Measurements from ENCODE around the gene SDHA.
"Not testable (repeated sequence)": the region's sequence is repeated elsewhere in the genome, so short reads cannot be mapped to it uniquely, and the experiment has no call there.

SDHA gene

GRCh38 chr5:198516-199196, 19.5 kb upstream of the SDHA start:
- no peak for DNase-seq (ENCODE audit: low read depth)

GRCh38 chr5:199197-199949, 18.7 kb upstream of the SDHA start:
- DNase-seq (ENCODE audit: low read depth) = no peak

GRCh38 chr5:199950-200645, 18.0 kb upstream of the SDHA start:
- no peak for DNase-seq (ENCODE audit: low read depth)

- no peak for DNase-seq (ENCODE audit: low read depth)
Observed at GRCh38 chr5:200985-201384, 17.1 kb upstream of the SDHA start.

- DNase-seq (ENCODE audit: low read depth) = no peak
Observed at GRCh38 chr5:201672-202071, 16.4 kb upstream of the SDHA start.

GRCh38 chr5:203246-203930, 14.7 kb upstream of the SDHA start:
- no peak for DNase-seq (ENCODE audit: low read depth)

GRCh38 chr5:204001-204400, 14.1 kb upstream of the SDHA start:
- DNase-seq (ENCODE audit: low read depth) = no peak

GRCh38 chr5:204462-204861, 13.7 kb upstream of the SDHA start:
- no peak for DNase-seq (ENCODE audit: low read depth)

GRCh38 chr5:204966-205670, 13.0 kb upstream of the SDHA start:
- DNase-seq (ENCODE audit: low read depth) = no peak

GRCh38 chr5:206406-206805, 11.7 kb upstream of the SDHA start:
- DNase-seq (ENCODE audit: low read depth) = no peak

- DNase-seq (ENCODE audit: low read depth) = no peak
Observed at GRCh38 chr5:206927-207536, 11.1 kb upstream of the SDHA start.

GRCh38 chr5:207599-207998, 10.5 kb upstream of the SDHA start:
- DNase-seq (ENCODE audit: low read depth) = no peak

- no peak for DNase-seq (ENCODE audit: low read depth)
Observed at GRCh38 chr5:208449-209114, 9.5 kb upstream of the SDHA start.

- no peak for DNase-seq (ENCODE audit: low read depth)
Observed at GRCh38 chr5:213803-214395, 4.2 kb upstream of the SDHA start.

GRCh38 chr5:215256-215655, 2.9 kb upstream of the SDHA start:
- DNase-seq (ENCODE audit: low read depth) = not testable (repeated sequence)

- DNase-seq (ENCODE audit: low read depth) = not testable (repeated sequence)
Observed at GRCh38 chr5:216076-216475, 2.0 kb upstream of the SDHA start.

- peak; percentile 16 for DNase-seq (ENCODE audit: low read depth)
Observed at GRCh38 chr5:218457-219291, 554 bp downstream of the SDHA start.

GRCh38 chr5:219460-219863, 1.3 kb downstream of the SDHA start:
- DNase-seq (ENCODE audit: low read depth) = no peak

- no peak for DNase-seq (ENCODE audit: low read depth)
Observed at GRCh38 chr5:219991-220390, 1.9 kb downstream of the SDHA start.

Data from activated T-cell treated with anti-CD3 and anti-CD28 coated beads for 48 hours (primary cell).